HFF-Myc (cell line): ENCODE results near the gene PPP2R3B.

Experiments
- DNase-seq: peaks from one replicate; pipeline ENCODE4 v3.0.0-alpha.2; 2011; ENCODE audit warnings: low read depth; ENCODE audit errors: extremely low read depth
- H3K4me3 ChIP-seq: replicated peaks from 2 replicates; pipeline ENCODE4 v1.5.1; 2011; ENCODE audit warnings: low read depth, mild to moderate bottlenecking, control low read depth, low read length
- TF ChIP-seq, protein P1 (sequence below): IDR thresholded peaks from 2 replicates; pipeline ENCODE4 v1.5.1; 2012; ENCODE audit warnings: mild to moderate bottlenecking, low read depth, low read length, control low read depth; ENCODE audit errors: missing control alignments

PPP2R3B gene

DNA sequence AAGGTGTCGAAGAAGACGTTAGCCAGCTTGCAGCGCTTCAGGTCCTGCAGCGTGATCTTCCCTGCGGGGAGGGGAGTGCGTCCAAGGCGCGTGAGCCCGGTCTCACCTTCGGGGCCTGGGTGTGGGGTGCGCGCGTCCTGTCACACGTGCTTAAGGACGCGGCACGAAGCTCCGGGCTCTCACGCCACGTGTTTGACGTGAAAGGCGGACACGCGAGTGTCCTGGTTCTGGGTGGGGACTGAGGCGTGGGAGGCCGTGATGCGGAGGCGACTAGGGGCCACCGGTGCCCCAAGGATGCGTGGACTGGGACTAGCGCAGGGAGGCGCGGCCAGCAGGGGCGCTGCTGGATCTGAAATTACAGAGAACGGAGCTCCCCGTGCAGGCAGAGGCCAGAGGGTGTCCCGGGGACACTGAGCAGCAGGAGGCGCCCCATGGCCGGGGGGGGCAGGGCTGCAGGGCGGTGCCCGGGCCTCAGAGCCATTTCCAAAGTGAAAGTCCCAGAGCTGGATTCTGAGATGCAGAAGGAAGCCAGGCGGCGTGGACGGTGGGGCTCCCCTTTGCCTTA lies 47.8 kb downstream of the PPP2R3B start:
- no peak overlapping the region for H3K4me3 ChIP-seq
- DNase-seq, result no peak
- TF ChIP-seq, protein P1, sequence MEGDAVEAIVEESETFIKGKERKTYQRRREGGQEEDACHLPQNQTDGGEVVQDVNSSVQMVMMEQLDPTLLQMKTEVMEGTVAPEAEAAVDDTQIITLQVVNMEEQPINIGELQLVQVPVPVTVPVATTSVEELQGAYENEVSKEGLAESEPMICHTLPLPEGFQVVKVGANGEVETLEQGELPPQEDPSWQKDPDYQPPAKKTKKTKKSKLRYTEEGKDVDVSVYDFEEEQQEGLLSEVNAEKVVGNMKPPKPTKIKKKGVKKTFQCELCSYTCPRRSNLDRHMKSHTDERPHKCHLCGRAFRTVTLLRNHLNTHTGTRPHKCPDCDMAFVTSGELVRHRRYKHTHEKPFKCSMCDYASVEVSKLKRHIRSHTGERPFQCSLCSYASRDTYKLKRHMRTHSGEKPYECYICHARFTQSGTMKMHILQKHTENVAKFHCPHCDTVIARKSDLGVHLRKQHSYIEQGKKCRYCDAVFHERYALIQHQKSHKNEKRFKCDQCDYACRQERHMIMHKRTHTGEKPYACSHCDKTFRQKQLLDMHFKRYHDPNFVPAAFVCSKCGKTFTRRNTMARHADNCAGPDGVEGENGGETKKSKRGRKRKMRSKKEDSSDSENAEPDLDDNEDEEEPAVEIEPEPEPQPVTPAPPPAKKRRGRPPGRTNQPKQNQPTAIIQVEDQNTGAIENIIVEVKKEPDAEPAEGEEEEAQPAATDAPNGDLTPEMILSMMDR, result no peak

DNA sequence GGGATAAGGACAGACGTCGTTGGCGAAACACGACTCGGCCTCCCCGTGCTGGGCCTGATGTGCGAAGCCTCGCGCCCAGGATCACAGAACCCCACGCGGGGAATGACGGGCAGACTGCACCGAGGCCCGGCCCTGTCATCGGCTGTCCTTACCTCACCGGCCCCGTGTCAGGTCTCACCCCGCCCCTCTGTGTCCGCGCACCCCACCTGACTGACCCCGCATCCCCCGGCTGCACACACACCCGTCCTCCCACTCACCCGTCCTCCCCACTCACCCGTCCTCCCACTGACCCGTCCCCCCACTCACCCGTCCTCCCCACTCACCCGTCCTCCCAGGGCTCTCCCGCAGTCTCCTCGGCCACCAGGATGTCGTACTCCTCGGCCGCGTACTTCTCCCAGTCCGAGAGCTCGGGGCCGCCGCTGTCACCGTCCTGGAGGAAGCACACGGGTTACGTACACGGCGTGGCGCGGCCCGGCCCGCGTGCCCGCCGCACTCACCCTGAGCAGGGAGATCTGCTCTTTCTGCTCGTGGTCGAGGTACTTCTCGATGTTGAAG lies 48.3 kb downstream of the PPP2R3B start:
- H3K4me3 ChIP-seq, result no peak overlapping the region
- TF ChIP-seq, protein P1, result no peak

GRCh38 chrX:337331-337831 lies 49.3 kb downstream of the PPP2R3B start:
- DNase-seq, result no peak
- H3K4me3 ChIP-seq, result no peak overlapping the region
- TF ChIP-seq, protein P1, result no peak

More for the DNA sequence above, 48.3 kb downstream of the PPP2R3B start:
- DNase-seq, result no peak

DNA sequence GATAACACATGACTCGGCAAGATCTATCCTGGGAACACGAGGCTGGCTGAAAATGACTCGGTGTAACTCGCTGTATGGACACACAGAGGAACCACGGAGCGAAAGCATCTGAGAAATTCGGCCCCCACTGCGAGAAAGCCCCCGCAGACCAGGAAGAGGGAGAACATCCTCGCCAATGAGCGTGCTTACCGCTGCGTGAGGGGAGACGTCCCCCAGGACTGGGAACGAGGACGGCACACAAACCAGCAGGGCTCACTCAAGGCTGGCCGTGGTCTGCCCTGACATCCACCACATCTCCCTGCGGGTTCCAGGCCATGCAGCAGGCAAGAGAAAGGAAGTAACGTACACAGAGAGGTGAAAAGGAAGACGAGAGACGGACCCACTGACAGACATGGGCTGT lies 50.5 kb downstream of the PPP2R3B start:
- TF ChIP-seq, protein P1, result no peak
- no peak for DNase-seq
- H3K4me3 ChIP-seq, result no peak overlapping the region

GRCh38 chrX:335758-336155 lies 51.0 kb downstream of the PPP2R3B start:
- H3K4me3 ChIP-seq, result no peak overlapping the region
- TF ChIP-seq, protein P1, result no peak
- no peak for DNase-seq

DNA sequence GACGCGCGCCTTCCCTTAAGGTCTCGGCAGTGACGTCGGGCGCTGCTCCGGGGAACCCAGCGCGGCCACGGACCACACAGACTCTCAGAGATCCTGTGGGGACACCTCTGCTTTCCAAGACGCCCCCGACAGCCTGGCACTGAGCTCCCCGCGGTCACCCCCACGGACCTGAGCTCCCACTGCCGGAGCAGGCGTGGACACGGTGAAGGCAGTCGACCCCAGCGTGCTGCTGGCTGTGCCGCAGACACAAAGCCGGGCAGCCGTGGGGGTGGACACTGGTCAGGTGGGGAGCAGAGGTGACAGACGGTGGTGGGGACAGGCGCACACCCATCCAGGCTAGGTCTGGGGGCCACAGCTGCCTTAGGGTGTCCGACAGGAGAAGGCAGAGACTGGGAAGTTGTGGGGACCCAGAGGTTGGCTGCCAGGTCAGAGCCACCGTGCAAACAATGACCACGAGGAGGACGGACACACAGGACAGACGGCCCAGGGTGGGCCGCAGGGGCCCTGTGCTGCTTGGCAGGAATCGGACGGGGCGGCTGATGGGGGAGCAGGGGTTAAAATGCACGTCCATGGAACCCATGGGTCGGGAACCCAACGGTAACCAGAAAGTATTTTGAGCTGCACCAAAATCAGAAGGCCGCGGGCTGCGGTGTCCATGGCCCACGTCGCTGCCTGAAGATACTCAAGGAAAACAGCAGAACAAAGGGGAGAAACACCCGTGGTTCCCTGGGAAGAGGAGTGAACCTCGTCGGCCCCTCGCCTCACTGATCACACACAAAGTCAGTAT lies 51.5 kb downstream of the PPP2R3B start:
- no peak overlapping the region for H3K4me3 ChIP-seq
- TF ChIP-seq, protein P1, result no peak
- no peak for DNase-seq
